Keratinocyte (primary cell): ENCODE results near the gene RASGEF1C. TPM values are rescaled to one million over a fixed set of nuclear protein-coding genes. Genes with fewer than 3 reads are reported as not detected.
"Not testable (repeated sequence)": the region's sequence is repeated elsewhere in the genome, so short reads cannot be mapped to it uniquely, and the experiment has no call there.

ENCODE experiments used
- DNase-seq: peaks from one replicate; pipeline ENCODE4 v3.0.0-alpha.2; 2011; ENCODE audit warnings: low read depth, missing footprints, low spot score
- FAIRE-seq: peaks from 2 replicates; lab custom pipeline; 2011; peaks lifted over from hg19 to GRCh38; lab: Jason Lieb, UNC
- H2AFZ ChIP-seq: 2 replicates; pipeline ENCODE4 v1.6.0; 2012; ENCODE audit warnings: low read length, control low read depth, inconsistent platforms; ENCODE audit not compliant: control insufficient read depth
- H3K27ac ChIP-seq: 2 replicates; pipeline ENCODE4 v1.5.1; 2011; ENCODE audit warnings: low read length; ENCODE audit not compliant: control insufficient read depth, insufficient read depth
- H3K27me3 ChIP-seq: 3 replicates; pipeline ENCODE4 v1.6.0; 2011; ENCODE audit warnings: low read length; ENCODE audit not compliant: control insufficient read depth, insufficient read depth; ENCODE audit errors: extremely low read depth
- H3K36me3 ChIP-seq, 2 experiments: 2 replicates in 1 of 2; 3 replicates in 1 of 2; pipeline ENCODE4 v1.5.1; 2011; ENCODE audit warnings: low read length in 2 of 2, mild to moderate bottlenecking in 1 of 2; ENCODE audit not compliant: control insufficient read depth in 2 of 2, insufficient read depth in 2 of 2; ENCODE audit errors: extremely low read depth in 1 of 2
- H3K4me1 ChIP-seq: 3 replicates; pipeline ENCODE4 v1.5.1; 2011; ENCODE audit warnings: low read length; ENCODE audit not compliant: control insufficient read depth, insufficient read depth; ENCODE audit errors: extremely low read depth
- H3K4me2 ChIP-seq: 3 replicates; pipeline ENCODE4 v1.6.0; 2011; ENCODE audit warnings: low read depth, low read length; ENCODE audit not compliant: control insufficient read depth, insufficient read depth; ENCODE audit errors: extremely low read depth
- H3K4me3 ChIP-seq, 3 experiments: fragments of 200-600 bp in 1 of 3; sonication (generic) in 1 of 3; 2 replicates in 2 of 3; 3 replicates in 1 of 3; pipeline ENCODE4 v1.5.1; 2011 to 2016; ENCODE audit warnings: low read length in 3 of 3, mild to moderate bottlenecking in 3 of 3, control low read depth in 2 of 3, inconsistent platforms in 1 of 3, low read depth in 1 of 3, mixed read lengths in 1 of 3, mixed run types in 1 of 3, moderate library complexity in 1 of 3; ENCODE audit not compliant: control insufficient read depth in 2 of 3, insufficient read depth in 2 of 3; ENCODE audit errors: extremely low read depth in 1 of 3
- H3K79me2 ChIP-seq: 2 replicates; pipeline ENCODE4 v1.6.0; 2012; ENCODE audit warnings: low read length; ENCODE audit not compliant: control insufficient read depth, insufficient read depth
- H3K9ac ChIP-seq: 3 replicates; pipeline ENCODE4 v1.6.0; 2011; ENCODE audit warnings: low read length; ENCODE audit not compliant: control insufficient read depth, insufficient read depth; ENCODE audit errors: extremely low read depth
- H3K9me1 ChIP-seq: 3 replicates; pipeline ENCODE4 v1.6.0; 2011; ENCODE audit warnings: low read length; ENCODE audit not compliant: control insufficient read depth, insufficient read depth; ENCODE audit errors: extremely low read depth
- H3K9me3 ChIP-seq: 2 replicates; pipeline ENCODE4 v1.5.1; 2012; ENCODE audit warnings: low read depth, low read length; ENCODE audit not compliant: control insufficient read depth
- H4K20me1 ChIP-seq: 3 replicates; pipeline ENCODE4 v1.6.0; 2011; ENCODE audit warnings: low read length; ENCODE audit not compliant: control insufficient read depth, insufficient read depth; ENCODE audit errors: extremely low read depth
- EZH2 ChIP-seq: IDR thresholded peaks from one replicate; pipeline ENCODE4 v1.6.1; 2012; ENCODE audit warnings: inconsistent platforms, mild to moderate bottlenecking, low read length, moderate library complexity
- dilution Hi-C: fragments of 300-500 bp; cut with MboI; formaldehyde crosslinking; loops from one replicate; pipeline ENCODE4 v1.7.0; 2020; ENCODE audit warnings: low sequenced_read_pairs; ENCODE audit not compliant: extremely low pct_ligation_motif_present
- polyA plus RNA-seq, 5 experiments: library from polyadenylated mRNA; depleted of rRNA in 3 of 5; stranded (reverse) in 3 of 5; stranded (forward) in 1 of 5; unstranded in 1 of 5; fragments of >200 nt; gene quantifications; 1 replicate in 1 of 5; 2 replicates in 3 of 5; 3 replicates in 1 of 5; pipeline versions ENCODE4 v1.2.1 to v1.2.3, GENCODE V29; 2011 to 2012; ENCODE audit warnings: missing spikeins in 2 of 5, low read depth in 1 of 5, low replicate concordance in 1 of 5
- TF ChIP-seq, protein P1 (sequence below), 3 experiments: IDR thresholded peaks in 1 of 3; conservative IDR thresholded peaks in 1 of 3; optimal IDR thresholded peaks in 1 of 3; 2 replicates in 2 of 3; 3 replicates in 1 of 3; pipeline versions ENCODE3 to v1.5.1; 2011; ENCODE audit warnings: low read length in 3 of 3, mild to moderate bottlenecking in 3 of 3, moderate library complexity in 2 of 3, control low read depth in 1 of 3, inconsistent platforms in 1 of 3; ENCODE audit not compliant: insufficient read depth in 2 of 3; ENCODE audit errors: extremely low read depth in 1 of 3

Gene RASGEF1C
- polyA plus RNA-seq, 1 donor (not counting 4 experiments of a cell fraction or from before 2014, with no cell fraction given) = not detected

DNA sequence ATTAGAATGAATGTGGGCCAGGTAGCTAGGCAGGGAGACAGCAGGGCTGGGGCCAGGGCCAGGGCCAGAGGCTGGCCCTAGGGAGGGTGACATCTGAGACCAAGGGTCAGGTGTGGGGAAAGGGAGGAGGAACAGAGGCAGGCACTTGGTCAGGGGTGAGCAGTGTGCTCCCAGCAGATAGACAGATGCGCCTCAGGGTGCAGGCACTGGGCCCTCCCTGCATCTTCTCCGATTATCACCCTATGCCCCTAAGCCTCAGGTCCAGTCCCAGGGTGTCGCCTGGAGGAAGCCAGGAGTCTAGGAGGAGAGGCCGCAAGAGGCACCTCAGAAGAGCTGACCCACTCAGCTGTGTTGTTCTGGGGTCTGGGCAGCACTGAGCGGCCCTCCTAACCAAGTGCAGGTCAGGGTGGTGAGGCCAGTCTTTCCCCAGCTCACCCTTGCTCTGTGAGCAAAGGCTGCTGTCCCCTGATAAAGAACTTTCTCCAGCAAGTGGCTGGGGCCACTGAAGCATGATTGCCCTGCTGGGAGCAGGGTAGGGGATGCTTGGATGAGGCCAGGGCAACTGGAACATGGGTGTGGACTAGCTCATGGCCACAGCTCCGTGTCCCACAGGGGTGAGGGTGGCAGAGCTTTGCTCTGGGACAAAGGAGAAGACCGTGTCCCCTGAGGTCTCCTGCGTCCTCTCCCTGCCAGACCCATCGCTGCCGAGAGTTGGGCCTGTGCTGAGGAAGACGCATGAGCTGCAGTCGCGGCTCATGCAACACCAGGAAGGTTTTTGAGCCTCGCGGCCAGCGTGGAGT, 2.1 kb upstream of the RASGEF1C start:
- H3K9ac ChIP-seq = no peak overlapping the region
- no peaks in the 10 kb centered on the region for H4K20me1 ChIP-seq
- FAIRE-seq (no peak), DNase-seq (no peak)
- H3K36me3 ChIP-seq = no peaks in the 10 kb centered on the region
- H3K27ac ChIP-seq = no peak overlapping the region
- H2AFZ ChIP-seq = no peak overlapping the region
- peaks cover 6% of the 10 kb centered on the region for H3K9me3 ChIP-seq
- no peak overlapping the region for H3K4me3 ChIP-seq
- H3K27me3 ChIP-seq = peaks cover 18% of the 10 kb centered on the region
- dilution Hi-C loops = no loop called here
- H3K4me1 ChIP-seq = peaks cover 3% of the 10 kb centered on the region
- H3K9me1 ChIP-seq = no peaks in the 10 kb centered on the region
- TF ChIP-seq EZH2 = no peak
- TF ChIP-seq, protein P1, sequence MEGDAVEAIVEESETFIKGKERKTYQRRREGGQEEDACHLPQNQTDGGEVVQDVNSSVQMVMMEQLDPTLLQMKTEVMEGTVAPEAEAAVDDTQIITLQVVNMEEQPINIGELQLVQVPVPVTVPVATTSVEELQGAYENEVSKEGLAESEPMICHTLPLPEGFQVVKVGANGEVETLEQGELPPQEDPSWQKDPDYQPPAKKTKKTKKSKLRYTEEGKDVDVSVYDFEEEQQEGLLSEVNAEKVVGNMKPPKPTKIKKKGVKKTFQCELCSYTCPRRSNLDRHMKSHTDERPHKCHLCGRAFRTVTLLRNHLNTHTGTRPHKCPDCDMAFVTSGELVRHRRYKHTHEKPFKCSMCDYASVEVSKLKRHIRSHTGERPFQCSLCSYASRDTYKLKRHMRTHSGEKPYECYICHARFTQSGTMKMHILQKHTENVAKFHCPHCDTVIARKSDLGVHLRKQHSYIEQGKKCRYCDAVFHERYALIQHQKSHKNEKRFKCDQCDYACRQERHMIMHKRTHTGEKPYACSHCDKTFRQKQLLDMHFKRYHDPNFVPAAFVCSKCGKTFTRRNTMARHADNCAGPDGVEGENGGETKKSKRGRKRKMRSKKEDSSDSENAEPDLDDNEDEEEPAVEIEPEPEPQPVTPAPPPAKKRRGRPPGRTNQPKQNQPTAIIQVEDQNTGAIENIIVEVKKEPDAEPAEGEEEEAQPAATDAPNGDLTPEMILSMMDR (optimal IDR thresholded peaks at IDR 0.05 in 1 of 3, IDR thresholded peaks at IDR 0.05 in 1 of 3, conservative IDR thresholded peaks at IDR 0.05 in 1 of 3; ENCODE audit: extremely low read depth in 1 of 3, insufficient read depth in 2 of 3, low read length in 3 of 3) = no peak
- H3K4me2 ChIP-seq = no peak overlapping the region
- H3K79me2 ChIP-seq = no peaks in the 10 kb centered on the region

DNA sequence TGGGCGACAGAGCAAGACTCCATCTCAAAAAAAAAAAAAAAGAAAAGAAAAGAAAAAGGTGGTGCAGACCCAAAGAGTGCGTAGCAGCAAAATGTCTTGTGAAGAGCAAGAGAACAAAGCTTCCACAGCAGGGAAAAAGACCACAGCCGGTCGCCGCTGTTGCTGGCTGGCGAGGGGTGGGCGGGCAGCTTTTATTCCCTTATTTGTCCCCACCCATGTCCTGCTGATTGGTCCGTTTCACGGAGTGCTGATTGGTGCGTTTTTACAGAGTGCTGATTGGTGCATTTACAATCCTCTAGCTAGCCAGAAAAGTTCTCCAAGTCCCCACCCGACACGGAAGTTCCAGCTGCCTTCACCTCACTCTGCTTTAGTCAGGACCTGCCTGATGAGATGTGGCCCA, 1.1 kb upstream of the RASGEF1C start:
- not testable (repeated sequence) for FAIRE-seq, H3K36me3 ChIP-seq

More for the DNA sequence above, 1.1 kb upstream of the RASGEF1C start:
- H3K4me3 ChIP-seq, H3K9me3 ChIP-seq, H4K20me1 ChIP-seq, H3K79me2 ChIP-seq, H3K9me1 ChIP-seq, H3K27ac ChIP-seq, DNase-seq, H2AFZ ChIP-seq, H3K4me2 ChIP-seq, H3K4me1 ChIP-seq, H3K9ac ChIP-seq, dilution Hi-C loops: not testable (repeated sequence)
- peaks cover 18% of the 10 kb centered on the region for H3K27me3 ChIP-seq
